ENCODE data around the gene CD200.

CD200 gene

GRCh38 chr3:112333002-112333380 is at the start of gene CD200:
Gene CD200, plus strand, starts transcription at chr3:112333156. Its CDS starts 57 bp downstream, at chr3:112333213.
- no peak for DNase-seq

GRCh38 chr3:112289011-112289410 is 43.9 kb upstream of the CD200 start:
- DNase-seq = no peak

- peak; percentile 22 for DNase-seq
Observed at GRCh38 chr3:112293368-112294321, 39.3 kb upstream of the CD200 start, which contains the start of gene SLC9C1. Gene SLC9C1, minus strand, starts transcription at chr3:112294216. Its CDS starts 7,425 bp downstream, at chr3:112286791.

GRCh38 chr3:112297714-112298113 is 35.2 kb upstream of the CD200 start:
- DNase-seq = no peak

- no peak for DNase-seq
Observed at GRCh38 chr3:112298781-112299180, 34.2 kb upstream of the CD200 start.

- no peak for DNase-seq
Observed at GRCh38 chr3:112302150-112302830, 30.7 kb upstream of the CD200 start.

GRCh38 chr3:112302881-112303763 is 29.8 kb upstream of the CD200 start:
- DNase-seq = no peak

GRCh38 chr3:112303764-112304325 is 29.1 kb upstream of the CD200 start:
- DNase-seq = no peak

GRCh38 chr3:112304611-112305010 is 28.3 kb upstream of the CD200 start:
- no peak for DNase-seq

- no peak for DNase-seq
Observed at GRCh38 chr3:112306825-112307224, 26.1 kb upstream of the CD200 start.

GRCh38 chr3:112307557-112307956 is 25.4 kb upstream of the CD200 start:
- DNase-seq = no peak

- no peak for DNase-seq
Observed at GRCh38 chr3:112308151-112308911, 24.6 kb upstream of the CD200 start.

- no peak for DNase-seq
Observed at GRCh38 chr3:112314649-112315048, 18.3 kb upstream of the CD200 start.

GRCh38 chr3:112315791-112316190 is 17.2 kb upstream of the CD200 start:
- no peak for DNase-seq

GRCh38 chr3:112319516-112320276 is 13.3 kb upstream of the CD200 start:
- no peak for DNase-seq

- no peak for DNase-seq
Observed at GRCh38 chr3:112320691-112321090, 12.3 kb upstream of the CD200 start.

- no peak for DNase-seq
Observed at GRCh38 chr3:112321867-112322652, 10.9 kb upstream of the CD200 start.

- peak; percentile 47 for DNase-seq
Observed at GRCh38 chr3:112327371-112327951, 5.5 kb upstream of the CD200 start.

- no peak for DNase-seq
Observed at GRCh38 chr3:112331851-112332250, 1.1 kb upstream of the CD200 start.

Measured in NCI-H446 treated with DMSO at 0.1 percent for 48 hours (cell line).